Measurements from ENCODE around the gene CCSER1.
"Not testable (repeated sequence)": the region's sequence is repeated elsewhere in the genome, so short reads cannot be mapped to it uniquely, and the experiment has no call there.

The CCSER1 gene

DNA sequence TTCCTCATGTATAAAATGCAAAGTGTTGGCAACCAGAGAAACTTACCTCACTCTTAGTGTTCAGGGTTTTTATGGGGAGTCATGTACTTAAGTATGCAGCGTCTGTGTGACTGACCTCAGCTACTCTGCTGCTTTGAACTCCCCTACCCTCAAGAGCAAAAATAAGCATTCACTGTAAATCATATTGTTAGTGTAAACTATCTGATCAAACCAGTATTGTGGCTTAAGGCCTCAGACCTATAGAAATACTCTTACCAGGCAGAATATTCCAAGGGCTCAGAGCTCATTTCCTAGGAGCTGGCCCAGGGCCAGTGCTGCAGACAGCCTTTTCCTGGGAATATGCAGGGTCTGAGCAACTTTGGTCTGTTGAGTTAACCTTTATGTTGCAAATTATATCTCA, 453.1 kb downstream of the CCSER1 start:
- DNase-seq, result no peak

DNA sequence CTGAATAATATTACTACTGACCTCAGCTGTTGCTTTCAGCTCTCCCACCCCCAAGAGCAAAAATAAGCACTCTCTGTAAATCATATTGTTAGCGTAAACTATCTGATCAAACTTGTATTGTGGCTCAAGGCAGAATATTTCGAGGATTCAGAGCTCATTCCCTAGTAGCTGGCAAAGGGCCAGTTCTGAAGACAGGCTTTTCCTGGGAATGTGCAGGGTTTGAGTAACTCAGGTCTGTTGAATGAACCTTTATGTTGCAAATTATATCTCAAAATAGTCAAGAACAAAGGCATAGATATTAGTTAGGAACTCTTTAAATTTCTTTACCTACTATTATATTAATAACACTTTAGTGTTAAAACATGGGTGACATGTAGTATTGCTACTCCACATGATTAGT, 454.9 kb downstream of the CCSER1 start:
- no peak for DNase-seq

DNA sequence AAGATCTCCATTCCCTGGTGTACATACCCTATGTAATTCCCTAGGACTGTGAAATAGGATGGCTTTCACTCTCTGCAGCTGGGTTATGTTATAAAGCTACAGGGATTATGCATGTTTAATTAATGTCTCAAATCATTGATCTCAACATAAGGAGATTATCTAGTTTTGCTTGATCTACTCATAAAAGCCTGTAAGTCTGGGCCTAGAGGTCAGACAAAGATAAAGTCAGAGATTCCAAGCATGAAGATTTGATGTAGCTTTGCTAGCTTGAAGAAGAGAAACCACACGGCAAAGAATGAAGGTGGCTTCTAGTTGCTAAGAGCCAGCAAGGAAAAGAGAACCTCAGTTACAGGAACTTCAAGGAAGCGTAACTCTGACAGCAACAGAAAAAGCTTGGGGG, 456.9 kb downstream of the CCSER1 start:
- DNase-seq, result no peak

DNA sequence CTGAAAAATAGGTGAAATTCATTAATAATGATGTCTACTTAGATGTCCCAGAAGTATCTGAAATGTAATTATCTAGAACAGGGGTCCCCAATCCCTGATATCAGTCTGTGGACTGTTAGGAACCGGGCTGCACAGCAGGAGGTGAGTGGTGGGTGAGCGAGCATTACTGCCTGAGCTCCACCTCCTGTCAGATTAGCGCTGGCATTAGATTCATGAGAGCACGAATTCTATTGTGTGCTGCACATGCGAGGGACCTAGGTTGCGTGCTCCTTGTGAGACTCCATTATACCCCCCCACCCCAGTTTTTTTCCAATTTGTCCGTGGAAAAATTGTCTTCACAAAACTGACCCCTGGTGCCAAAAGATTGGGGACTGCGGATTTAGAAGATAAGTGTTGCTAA, 458.8 kb downstream of the CCSER1 start:
- DNase-seq, result no peak

DNA sequence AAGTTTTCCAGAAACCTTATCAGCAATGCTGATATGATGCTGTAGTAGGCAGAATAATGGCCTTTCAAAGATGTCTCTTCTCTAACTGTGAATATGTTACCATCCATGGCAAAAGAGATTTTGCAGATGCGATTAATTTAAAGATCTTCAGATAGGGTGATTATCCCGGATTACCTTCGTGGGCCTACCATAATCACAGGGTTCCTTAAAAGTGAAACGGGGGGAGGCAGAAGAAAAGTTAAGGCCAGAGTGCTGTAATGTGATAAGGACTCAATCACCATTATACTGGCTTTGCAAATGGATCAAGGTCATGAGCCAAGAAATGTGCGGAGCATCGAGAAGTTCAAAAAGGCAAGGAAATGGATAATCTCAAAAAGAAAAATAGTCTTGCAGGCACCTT, 459.6 kb downstream of the CCSER1 start:
- DNase-seq, result no peak

DNA sequence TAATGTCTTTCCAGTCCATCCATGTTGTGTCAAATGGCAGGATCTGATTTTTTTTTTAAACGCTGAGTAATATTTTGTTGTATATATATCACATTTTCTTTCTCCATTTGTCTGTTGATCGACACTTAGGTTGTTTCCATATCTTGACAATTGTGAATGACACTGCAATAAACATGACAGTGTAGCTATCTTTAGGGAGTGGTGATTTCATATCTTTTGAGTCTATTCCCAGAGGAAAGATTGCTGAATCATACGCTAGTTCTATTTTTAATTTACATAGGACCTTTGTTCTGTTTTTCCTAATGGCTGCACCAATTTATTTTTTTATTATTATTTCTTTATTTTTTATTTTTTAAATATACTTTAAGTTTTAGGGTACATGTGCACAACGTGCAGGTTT, 470.7 kb downstream of the CCSER1 start:
- DNase-seq, result no peak

DNA sequence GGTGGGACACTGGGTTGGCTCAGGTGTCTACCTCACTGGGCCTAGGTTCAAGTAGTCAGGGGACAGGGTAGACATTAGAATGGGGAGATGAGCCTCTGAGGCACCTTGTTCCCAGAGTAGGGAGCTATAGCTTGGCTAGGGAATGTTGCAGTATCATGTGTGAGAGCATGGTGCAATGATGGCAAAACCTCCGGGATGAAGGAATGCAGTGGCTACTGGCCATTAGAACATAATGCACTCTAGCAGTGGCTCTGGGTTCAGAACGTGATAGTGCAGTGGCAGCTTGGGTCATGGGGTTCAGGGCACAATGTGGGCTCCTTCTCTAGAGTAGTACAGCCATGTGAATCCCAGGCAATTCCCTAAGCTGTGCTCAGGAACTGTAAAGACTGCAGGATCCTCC, 471.5 kb downstream of the CCSER1 start:
- no peak for DNase-seq

DNA sequence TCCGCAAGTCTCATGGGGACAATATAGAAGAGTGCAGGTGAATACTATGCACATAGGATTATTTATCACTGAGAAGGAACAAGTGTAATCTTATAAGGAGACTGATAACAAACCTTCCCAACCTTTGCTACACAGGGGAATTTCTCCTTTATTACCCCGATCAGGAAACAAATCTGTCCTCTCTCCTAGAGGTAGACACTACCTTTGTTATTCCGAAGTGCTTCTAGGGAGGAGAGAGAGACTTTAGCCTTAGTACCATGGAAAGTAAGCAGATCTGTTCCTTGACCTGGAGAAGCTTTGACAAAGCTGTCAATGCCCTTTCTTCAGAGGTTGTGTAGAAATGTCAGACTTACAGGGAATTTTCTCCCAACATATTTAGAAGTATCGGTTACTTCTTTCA, 475.5 kb downstream of the CCSER1 start:
- DNase-seq, result no peak

DNA sequence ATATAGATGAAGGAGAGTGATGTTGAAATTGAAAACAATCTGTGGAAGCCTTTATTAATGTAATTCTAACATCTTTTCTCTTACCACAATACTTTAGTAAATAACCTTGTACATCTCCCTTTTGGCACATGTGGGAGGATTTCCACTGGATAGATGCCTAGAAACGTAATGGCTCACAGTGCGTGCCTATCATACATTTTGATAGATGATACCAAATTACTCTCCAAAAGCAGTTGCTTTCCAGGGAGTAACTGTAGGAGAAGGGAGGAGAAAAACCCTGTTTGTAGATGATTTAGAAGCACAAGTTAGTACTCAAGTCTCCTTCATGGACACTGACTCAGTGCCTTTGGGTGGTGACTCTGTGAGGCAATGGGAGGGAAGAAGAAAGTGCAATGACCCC, 476.3 kb downstream of the CCSER1 start:
- DNase-seq, result no peak

DNA sequence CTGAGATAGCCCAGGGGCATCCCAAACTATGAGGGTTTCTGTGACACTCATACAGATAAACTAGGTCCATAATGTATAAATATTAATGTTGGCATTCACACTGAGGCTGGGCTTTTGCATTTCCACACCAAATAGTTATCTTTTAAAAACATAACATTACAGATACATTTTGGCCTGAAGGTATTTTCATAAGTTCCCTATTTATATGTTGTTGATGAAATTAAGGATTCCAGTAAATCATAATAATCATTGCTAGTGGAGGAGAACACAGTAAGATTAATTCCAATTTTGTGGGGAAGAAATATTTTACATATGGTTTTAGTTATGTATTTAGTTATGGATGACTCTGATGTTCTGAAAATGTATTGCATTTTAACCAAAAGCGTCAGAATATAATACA, 479.6 kb downstream of the CCSER1 start:
- no peak for DNase-seq

DNA sequence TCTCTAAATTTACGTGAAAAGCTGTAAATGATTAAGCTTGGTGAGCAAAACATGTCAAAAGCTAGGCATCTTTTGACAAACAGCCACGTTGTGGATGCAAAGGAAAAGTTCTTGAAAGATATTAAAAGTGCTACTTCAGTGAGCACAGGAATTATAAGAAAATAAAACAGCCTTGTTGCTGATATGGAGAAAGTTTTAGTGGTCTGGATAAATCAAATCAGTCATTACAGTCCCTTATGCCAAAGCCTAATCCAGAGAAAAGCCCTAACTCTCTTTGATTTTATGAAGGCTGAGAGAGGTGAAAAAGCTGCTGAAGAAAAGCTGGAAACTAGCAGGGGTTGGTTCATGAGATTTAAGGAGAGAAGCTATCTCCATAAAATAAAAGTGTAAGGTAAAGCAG, 487.2 kb downstream of the CCSER1 start:
- no peak for DNase-seq

DNA sequence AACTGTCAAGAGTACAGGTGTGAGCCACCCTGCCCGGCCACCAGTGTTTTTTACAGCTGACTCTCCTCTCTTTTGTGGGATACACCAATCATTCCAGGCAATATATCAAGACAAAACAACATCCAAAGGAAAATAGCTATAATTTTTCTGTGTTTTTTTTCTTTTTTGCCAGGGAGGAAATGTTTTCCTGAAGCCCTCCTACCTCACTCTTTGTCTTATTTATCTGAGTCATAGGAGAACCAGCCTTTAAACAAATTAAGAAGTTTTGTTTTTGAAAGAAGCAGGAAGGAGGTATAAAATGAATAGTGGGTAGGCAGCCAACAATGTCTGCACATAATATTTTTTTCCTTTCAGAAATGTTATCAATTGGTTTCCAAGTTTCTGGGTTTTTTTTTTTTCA, 493.9 kb downstream of the CCSER1 start:
- DNase-seq, result no peak

DNA sequence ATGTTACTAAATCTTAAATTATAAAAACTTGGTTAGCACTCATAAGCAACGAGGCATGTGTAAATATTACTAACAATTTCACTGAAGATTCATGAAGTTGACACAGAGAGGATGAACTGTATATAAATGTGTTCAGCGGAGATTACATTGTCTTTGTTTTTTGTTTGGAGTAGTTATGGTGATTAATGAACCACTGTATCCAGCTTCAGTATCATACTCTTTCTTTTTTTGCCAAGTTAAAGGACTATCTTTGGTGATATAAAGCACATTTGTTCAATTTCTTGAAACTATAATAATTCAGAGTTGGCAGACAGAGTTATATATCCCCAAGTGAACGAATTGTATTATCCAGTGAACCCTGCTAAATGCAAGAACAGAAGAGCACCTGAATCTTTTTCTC, 497.6 kb downstream of the CCSER1 start:
- no peak for DNase-seq

DNA sequence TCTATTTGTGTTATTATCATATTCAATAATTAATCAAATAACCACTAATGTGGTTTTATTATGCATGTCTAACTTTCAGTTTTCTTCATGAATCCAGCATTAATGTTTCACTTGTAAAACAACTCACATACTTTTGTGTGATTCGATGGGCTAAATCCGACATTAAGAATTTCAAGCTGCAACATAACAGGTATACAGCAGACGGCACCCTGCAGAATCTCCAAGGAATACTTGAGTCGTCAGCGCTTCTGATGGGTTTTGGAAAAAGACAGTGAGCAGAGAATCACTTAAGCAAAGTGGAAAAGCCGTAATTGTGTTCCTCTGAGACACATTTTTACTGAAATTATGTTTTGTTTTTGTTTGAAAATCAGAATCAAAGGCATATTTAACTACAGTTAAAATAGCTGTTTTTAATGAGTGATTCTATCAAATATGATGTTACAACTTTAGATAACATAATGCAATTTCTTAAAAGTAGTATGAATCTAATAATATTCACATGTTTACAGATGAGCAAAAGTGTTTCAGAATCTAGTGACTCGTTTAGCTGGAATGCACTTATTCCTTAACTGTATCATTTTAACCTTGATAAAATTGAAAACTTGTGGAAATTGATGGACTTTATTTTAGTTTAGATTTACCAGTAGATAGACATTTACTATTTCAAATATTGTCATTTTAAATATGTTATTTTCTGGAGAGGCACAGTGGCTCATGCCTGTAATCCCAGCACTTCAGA, 514.8 kb downstream of the CCSER1 start:
- no peak for DNase-seq

DNA sequence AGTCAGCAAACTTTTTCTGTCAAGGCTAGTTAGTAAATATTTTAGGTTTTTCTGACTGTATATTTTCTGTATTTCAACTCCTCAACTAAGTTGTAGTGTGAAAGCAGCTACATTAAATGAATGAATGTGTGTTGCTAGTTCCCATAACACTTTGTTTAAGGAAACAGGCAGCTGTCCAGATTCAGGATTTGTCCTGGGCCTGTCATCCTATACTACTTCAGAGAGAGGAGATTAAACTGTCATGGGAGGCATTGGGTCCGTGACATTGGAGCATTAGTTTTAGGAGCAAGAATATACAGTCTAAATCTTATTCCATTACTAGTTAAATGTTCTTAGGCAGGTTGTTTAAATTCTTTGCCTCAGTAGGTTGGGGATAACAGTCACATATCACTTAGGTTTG, 516.0 kb downstream of the CCSER1 start:
- DNase-seq, result no peak

DNA sequence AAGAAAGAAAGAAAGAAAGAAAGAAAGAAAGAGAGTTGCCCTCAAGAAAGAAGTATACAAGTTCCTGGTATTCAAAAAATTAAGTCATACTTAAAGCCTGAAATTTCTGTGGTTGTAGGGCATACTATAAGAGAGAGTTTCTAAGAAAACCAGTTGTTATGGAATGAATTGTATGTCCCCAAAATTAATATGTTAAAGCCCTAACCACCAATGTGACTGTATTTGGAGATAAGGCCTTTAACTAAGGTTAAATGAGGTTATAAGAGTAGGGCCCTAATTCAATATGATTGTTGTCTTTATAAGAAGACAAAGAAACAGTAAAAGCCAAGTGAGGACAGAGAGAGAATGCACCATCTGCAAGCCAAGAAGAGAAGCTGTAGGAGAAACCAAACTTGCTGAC, 521.1 kb downstream of the CCSER1 start:
- no peak for DNase-seq

DNA sequence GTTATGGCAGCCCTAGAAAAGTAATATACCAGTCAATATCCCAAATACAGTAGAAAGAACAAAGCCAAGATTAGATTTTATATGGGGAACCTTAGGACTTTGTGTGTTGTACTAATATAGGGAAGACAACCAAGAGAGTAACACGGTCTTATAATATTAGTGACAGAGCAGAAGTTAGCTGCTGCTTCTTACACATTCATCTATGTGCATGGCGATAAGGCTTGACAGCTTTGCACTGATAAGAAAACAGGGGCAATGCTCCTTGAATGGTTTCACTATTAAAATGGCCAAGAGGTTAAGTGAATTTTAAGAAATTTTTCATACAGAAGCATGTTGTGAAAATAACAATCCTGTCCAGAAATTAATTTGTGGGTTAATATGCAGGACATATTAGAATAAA, 521.6 kb downstream of the CCSER1 start:
- DNase-seq, result no peak

DNA sequence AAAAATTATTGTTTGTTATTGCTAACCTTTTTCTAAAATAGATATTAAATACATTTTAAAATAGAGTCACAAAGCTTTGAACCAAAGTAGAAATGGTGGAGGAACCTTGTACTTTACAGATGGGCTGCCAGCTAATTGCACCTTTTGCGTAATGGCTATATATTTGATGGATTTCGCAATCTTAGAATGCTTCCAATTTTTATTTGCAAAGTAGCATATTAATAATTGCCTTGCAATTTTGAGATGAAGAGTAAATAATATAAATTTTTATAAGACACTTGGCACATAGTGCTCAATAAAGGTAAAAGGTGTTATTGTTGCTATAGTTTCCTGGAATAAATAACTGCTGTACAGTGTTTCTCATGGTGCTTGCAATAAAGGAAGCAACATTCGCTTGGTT, 533.5 kb downstream of the CCSER1 start:
- DNase-seq, result no peak

DNA sequence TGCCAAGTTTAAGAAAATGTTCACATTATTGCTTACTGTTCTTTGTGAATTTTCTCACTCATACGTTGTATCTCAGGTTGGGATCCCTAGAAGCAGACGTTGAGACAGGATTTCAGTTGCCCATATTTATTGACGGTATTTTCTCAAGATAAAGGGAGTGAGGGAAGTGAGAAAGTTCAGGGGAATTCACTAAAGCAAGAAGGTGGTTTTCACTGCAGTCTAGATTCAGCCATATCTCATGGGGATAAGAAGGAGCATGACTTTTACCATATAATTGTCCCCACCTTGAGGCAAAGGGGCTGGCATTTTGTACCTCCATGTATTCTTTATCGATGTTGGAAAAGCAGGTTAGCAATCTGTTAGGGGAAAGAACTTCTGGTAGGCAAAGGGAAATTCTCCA, 543.0 kb downstream of the CCSER1 start:
- no peak for DNase-seq

DNA sequence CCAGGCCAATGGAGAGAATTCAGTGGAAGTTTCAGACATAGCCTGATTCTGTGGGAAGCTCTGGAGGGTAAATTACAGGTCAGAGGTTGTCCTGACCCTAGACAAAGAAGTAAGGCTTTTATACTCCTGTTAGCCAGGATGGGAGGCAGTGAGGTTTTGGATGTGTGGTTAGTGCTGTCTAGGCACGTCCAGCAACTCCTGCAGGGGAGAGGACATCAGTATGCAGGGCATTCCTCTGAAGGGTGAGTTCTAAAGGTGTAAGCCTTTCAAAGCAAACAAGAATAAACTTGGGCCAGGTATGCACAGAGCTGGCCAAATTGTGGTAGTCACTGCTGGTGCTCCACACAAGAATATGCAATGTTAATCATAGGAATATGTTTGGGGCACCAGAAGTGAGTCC, 562.5 kb downstream of the CCSER1 start:
- DNase-seq, result no peak

DNA sequence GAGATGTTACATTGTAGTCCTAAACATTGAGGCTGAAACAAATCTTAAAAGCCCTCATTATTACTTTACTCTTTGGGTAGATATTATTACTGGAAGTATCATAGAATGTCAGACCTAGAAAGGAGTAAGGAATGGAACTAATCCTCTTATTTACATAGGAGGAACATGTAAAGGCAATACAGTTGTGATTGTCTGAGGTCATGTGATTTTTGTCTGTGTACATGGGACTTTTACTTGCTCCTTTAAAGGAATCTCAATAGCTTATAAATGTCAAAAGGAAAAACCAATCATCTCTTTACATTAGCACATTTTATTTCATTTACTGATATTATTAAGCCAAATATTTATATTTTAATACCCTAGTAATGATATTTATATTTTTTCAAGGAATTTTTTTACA, 568.2 kb downstream of the CCSER1 start:
- no peak for DNase-seq

DNA sequence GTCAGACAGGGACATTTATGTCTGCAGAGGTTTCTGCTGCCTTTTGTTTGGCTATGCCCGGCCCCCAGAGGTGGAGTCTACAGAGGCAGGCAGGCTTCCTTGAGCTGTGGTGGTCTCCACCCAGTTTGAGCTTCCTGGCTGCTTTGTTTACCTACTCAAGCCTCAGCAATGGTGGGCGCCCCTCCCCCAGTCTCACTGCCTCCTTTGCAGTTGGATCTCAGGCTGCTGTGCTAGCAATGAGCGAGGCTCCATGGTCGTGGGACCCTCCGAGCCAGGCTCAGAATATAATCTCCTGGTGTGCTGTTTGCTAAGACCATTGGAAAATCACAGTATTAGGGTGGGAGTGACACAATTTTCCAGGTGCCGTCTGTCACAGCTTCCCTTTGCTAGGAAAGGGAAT, 578.3 kb downstream of the CCSER1 start:
- DNase-seq, result not testable (repeated sequence)

DNA sequence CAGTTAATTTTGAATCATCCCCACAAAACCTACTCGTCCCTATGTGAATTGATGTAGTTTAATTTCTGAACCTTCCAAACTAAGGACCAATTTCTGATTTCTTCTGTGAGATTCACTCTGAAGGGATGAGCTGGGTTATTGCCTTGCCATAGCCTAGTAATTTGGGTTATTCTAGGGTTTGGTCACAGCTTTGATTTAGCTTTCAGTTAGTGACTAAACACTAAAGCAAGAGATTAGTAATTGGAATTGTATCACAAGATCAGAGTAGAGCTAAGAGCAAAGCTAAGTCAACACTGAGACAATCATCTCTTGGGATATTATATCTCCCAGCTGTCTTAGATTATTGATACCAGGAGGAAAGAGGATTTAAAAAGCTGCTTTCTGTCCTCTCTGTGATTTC, 588.0 kb downstream of the CCSER1 start:
- no peak for DNase-seq

DNA sequence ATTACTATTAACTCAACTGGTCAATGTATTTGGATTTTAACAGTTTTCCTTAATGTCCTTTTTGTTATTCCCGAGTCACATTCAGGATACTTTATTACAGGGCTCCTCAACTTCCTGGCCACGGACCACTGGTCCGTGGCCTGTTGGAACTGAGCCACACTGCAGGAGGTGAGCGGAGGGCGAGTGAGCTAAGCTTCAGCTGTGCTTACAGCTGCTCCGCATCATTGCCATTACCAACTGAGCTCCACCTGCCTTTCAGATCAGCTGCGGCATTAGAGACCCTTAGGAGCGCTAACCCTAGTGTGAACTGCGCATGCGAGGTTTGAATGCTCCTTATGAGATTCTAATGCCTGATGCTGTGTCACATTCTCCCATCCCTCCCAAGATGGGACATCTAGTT, 591.7 kb downstream of the CCSER1 start:
- no peak for DNase-seq

DNA sequence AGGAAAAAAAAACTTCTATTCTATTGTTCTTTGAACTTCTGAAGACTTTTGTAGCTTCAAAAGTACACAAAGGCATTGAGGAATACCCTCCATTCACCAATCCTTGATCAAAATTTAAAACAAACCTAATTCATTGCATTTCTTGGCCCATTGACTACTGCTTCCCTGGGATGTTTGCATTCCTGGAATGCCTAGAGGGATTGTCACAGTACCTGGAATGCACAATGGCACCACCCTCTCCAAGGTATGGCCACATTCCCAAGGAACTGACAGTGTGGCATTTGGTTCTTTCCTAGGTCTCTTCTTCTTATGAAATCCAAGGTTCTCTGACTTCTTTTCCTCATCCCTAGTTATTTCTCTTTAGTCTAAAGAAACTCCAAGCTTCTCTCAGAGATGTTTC, 600.7 kb downstream of the CCSER1 start:
- DNase-seq, result no peak

DNA sequence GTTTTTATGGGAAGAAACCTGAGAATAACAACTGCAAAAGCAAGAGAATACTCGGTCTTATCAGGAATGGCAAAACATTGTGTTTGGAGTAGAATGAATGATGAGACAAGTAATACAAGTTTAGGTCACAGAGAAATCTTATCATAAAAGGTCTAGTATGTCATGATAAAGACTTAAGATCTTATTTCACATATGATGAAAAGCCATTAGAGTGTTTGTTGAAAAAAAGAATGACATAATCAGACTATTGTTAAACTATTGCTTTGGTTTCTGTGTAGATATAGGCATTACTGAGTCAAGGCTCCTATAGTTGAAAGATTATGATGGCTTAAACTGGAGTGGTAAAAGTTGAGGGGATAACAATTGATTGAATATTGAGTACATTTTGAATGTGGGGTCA, 603.6 kb downstream of the CCSER1 start:
- DNase-seq, result no peak
